GM23338 (cell line): Measurements from ENCODE around the gene TBC1D32. TPM values are rescaled to one million over a fixed set of nuclear protein-coding genes. Genes with fewer than 3 reads are reported as not detected.

Experiments
- ATAC-seq: fragments of 200-7000 bp; cut with Tn5 transposase; 3 replicates; pipeline ENCODE4 v1.9.1; 2020
- DNase-seq: peaks from one replicate; pipeline ENCODE4 v3.0.0-alpha.2; 2015; ENCODE audit warnings: low spot score
- H2AFZ ChIP-seq: fragments of 200-600 bp; sonication (generic); 2 replicates; pipeline ENCODE4 v1.8.0; 2016; ENCODE audit warnings: antibody characterized with exemption, mild to moderate bottlenecking, moderate library complexity
- H3F3A ChIP-seq: fragments of 200-600 bp; sonication (generic); replicated peaks from 2 replicates; pipeline ENCODE4 v1.8.0; 2017; ENCODE audit warnings: antibody characterized with exemption, mixed run types, low read depth
- H3K27ac ChIP-seq: fragments of 200-600 bp; sonication (generic); 2 replicates; pipeline ENCODE4 v1.6.1; 2016; ENCODE audit warnings: low read depth
- H3K27me3 ChIP-seq: fragments of 200-600 bp; sonication (generic); 2 replicates; pipeline ENCODE4 v1.8.0; 2016; ENCODE audit warnings: mild to moderate bottlenecking, mixed run types, moderate library complexity; ENCODE audit not compliant: insufficient read depth
- H3K36me3 ChIP-seq: fragments of 200-600 bp; sonication (generic); 2 replicates; pipeline ENCODE4 v1.8.0; 2016; ENCODE audit warnings: mild to moderate bottlenecking; ENCODE audit not compliant: insufficient read depth
- H3K4me1 ChIP-seq: fragments of 200-600 bp; sonication (generic); 2 replicates; pipeline ENCODE4 v1.8.0; 2016; ENCODE audit warnings: mild to moderate bottlenecking, moderate library complexity; ENCODE audit not compliant: insufficient read depth
- H3K4me2 ChIP-seq: fragments of 200-600 bp; sonication (generic); 2 replicates; pipeline ENCODE4 v1.7.1; 2017; ENCODE audit warnings: mixed run types
- H3K4me3 ChIP-seq: fragments of 200-600 bp; sonication (generic); 2 replicates; pipeline ENCODE4 v1.6.1; 2016; ENCODE audit warnings: mixed run types
- H3K79me2 ChIP-seq: fragments of 200-600 bp; sonication (generic); replicated peaks from 2 replicates; pipeline ENCODE4 v1.8.0; 2017; ENCODE audit warnings: mild to moderate bottlenecking; ENCODE audit not compliant: insufficient read depth
- H3K9me2 ChIP-seq: fragments of 200-600 bp; sonication (generic); 2 replicates; pipeline ENCODE4 v1.8.0; 2017; ENCODE audit not compliant: insufficient read depth
- H4K20me1 ChIP-seq: fragments of 200-600 bp; sonication (generic); replicated peaks from 2 replicates; pipeline ENCODE4 v1.8.0; 2017; ENCODE audit warnings: mild to moderate bottlenecking; ENCODE audit not compliant: insufficient read depth
- H3K27ac Mint-ChIP-seq: 2 replicates; pipeline ENCODE4 v1.8.0; 2020; ENCODE audit warnings: inconsistent platforms, mild to moderate bottlenecking, moderate library complexity, mixed read lengths
- H3K27me3 Mint-ChIP-seq: 3 replicates; pipeline ENCODE4 v1.8.0; 2022; ENCODE audit warnings: low read depth, mild to moderate bottlenecking, moderate library complexity, mixed read lengths, inconsistent platforms; ENCODE audit not compliant: insufficient read depth, poor library complexity
- H3K36me3 Mint-ChIP-seq: 3 replicates; pipeline ENCODE4 v1.8.0; 2021; ENCODE audit warnings: low read depth, mild to moderate bottlenecking, inconsistent platforms, moderate library complexity, mixed read lengths
- H3K4me1 Mint-ChIP-seq: 3 replicates; pipeline ENCODE4 v1.8.0; 2020; ENCODE audit warnings: mild to moderate bottlenecking, inconsistent platforms, mixed read lengths
- H3K4me3 Mint-ChIP-seq: 3 replicates; pipeline ENCODE4 v1.8.0; 2021; ENCODE audit warnings: moderate library complexity, mild to moderate bottlenecking, inconsistent platforms, mixed read lengths
- H3K9me3 Mint-ChIP-seq: 3 replicates; pipeline ENCODE4 v1.8.0; 2020; ENCODE audit warnings: moderate library complexity, mild to moderate bottlenecking, inconsistent platforms, mixed read lengths
- CREB1 ChIP-seq: fragments of 250-450 bp; sonication (Bioruptor Pico); IDR thresholded peaks from 2 replicates; pipeline ENCODE4 v1.5.0; 2020; ENCODE audit warnings: low read depth, mild to moderate bottlenecking, moderate library complexity
- EZH2 ChIP-seq: fragments of 200-600 bp; sonication (generic); IDR thresholded peaks from one replicate; pipeline ENCODE4 v1.8.0; 2017; ENCODE audit warnings: antibody characterized with exemption, mild to moderate bottlenecking, low read depth; ENCODE audit not compliant: unreplicated experiment
- EZH2phosphoT487 ChIP-seq: fragments of 200-600 bp; sonication (generic); IDR thresholded peaks from one replicate; pipeline ENCODE4 v1.8.1; 2018; ENCODE audit warnings: antibody characterized with exemption; ENCODE audit not compliant: unreplicated experiment
- JUNB ChIP-seq: IDR thresholded peaks from one replicate; pipeline ENCODE4 v1.6.1; 2016; ENCODE audit warnings: antibody characterized with exemption; ENCODE audit not compliant: unreplicated experiment
- NANOG ChIP-seq: IDR thresholded peaks from 2 replicates; pipeline ENCODE4 v1.6.1; 2016; ENCODE audit warnings: antibody characterized with exemption, borderline replicate concordance
- POLR2AphosphoS5 ChIP-seq: IDR thresholded peaks from 2 replicates; pipeline ENCODE4 v1.6.1; 2016; ENCODE audit warnings: antibody characterized with exemption, low read depth
- STAT1 ChIP-seq: IDR thresholded peaks from one replicate; pipeline ENCODE4 v1.6.1; 2016; ENCODE audit warnings: antibody characterized with exemption; ENCODE audit not compliant: unreplicated experiment
- ZNF114 ChIP-seq: fragments of 250-450 bp; sonication (Bioruptor Pico); IDR thresholded peaks from 2 replicates; pipeline ENCODE4 v1.5.0; 2020; ENCODE audit warnings: mild to moderate bottlenecking, moderate library complexity
- ZNF331 ChIP-seq: fragments of 250-450 bp; sonication (Bioruptor Pico); IDR thresholded peaks from 2 replicates; pipeline ENCODE4 v1.5.0; 2020; ENCODE audit warnings: low read depth, mild to moderate bottlenecking, moderate library complexity
- polyA plus RNA-seq: library from polyadenylated mRNA; unstranded; fragments of >200 nt; fragmentation: Nextera tagmentation; extraction: Ambion mirVana; gene quantifications from 2 replicates; pipeline ENCODE4 v1.2.1, GENCODE V29; 2016
- total RNA-seq: library from RNA; depleted of rRNA; stranded (reverse); fragments of >200 nt; shearing (Covaris generic); gene quantifications from 2 replicates; pipeline ENCODE4 v1.2.3, GENCODE V29; 2014
- TF ChIP-seq, protein P1 (sequence below): fragments of 250-450 bp; sonication (Bioruptor Pico); IDR thresholded peaks from 2 replicates; pipeline ENCODE4 v1.5.0; 2020; ENCODE audit warnings: mild to moderate bottlenecking, moderate library complexity
- TF ChIP-seq, protein P2 (sequence below): IDR thresholded peaks from 2 replicates; pipeline ENCODE4 v1.6.1; 2016; ENCODE audit warnings: antibody characterized with exemption
- TF ChIP-seq, protein P3 (sequence below), 2 experiments: fragments of 200-600 bp in 1 of 2; sonication (generic) in 1 of 2; conservative IDR thresholded peaks; 2 replicates each; pipeline versions ENCODE4 v1.5.1 to v1.6.1; 2016 to 2017; ENCODE audit warnings: antibody characterized with exemption in 2 of 2, low read depth in 2 of 2, mild to moderate bottlenecking in 2 of 2, moderate library complexity in 1 of 2
- TF ChIP-seq, protein P4 (sequence below): IDR thresholded peaks from one replicate; pipeline ENCODE4 v1.6.1; 2018; ENCODE audit warnings: antibody characterized with exemption; ENCODE audit not compliant: unreplicated experiment

The TBC1D32 gene
- total and polyA plus RNA-seq, 2 experiments from 2014 or later: 8.9 to 10.4 TPM

DNA sequence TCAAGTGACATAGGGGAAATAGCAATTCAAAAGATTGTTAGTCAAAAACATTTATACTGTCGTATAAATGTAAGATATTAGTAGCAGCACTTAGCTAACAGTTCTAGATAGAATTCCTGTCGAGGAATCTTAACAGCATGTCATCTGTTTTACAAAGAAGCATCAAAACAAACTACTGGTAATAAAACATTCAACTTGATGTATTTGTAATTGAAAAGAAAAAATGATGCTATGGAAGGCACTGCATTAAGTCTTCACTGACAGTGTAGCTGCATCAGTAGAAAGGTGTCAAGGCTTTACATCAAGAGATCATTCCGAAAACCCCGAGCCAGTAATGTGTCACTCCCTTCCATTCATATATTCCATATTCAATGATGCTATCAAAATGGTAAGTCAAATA is 223.5 kb downstream of the TBC1D32 start (continued):
- TF ChIP-seq, protein P1, sequence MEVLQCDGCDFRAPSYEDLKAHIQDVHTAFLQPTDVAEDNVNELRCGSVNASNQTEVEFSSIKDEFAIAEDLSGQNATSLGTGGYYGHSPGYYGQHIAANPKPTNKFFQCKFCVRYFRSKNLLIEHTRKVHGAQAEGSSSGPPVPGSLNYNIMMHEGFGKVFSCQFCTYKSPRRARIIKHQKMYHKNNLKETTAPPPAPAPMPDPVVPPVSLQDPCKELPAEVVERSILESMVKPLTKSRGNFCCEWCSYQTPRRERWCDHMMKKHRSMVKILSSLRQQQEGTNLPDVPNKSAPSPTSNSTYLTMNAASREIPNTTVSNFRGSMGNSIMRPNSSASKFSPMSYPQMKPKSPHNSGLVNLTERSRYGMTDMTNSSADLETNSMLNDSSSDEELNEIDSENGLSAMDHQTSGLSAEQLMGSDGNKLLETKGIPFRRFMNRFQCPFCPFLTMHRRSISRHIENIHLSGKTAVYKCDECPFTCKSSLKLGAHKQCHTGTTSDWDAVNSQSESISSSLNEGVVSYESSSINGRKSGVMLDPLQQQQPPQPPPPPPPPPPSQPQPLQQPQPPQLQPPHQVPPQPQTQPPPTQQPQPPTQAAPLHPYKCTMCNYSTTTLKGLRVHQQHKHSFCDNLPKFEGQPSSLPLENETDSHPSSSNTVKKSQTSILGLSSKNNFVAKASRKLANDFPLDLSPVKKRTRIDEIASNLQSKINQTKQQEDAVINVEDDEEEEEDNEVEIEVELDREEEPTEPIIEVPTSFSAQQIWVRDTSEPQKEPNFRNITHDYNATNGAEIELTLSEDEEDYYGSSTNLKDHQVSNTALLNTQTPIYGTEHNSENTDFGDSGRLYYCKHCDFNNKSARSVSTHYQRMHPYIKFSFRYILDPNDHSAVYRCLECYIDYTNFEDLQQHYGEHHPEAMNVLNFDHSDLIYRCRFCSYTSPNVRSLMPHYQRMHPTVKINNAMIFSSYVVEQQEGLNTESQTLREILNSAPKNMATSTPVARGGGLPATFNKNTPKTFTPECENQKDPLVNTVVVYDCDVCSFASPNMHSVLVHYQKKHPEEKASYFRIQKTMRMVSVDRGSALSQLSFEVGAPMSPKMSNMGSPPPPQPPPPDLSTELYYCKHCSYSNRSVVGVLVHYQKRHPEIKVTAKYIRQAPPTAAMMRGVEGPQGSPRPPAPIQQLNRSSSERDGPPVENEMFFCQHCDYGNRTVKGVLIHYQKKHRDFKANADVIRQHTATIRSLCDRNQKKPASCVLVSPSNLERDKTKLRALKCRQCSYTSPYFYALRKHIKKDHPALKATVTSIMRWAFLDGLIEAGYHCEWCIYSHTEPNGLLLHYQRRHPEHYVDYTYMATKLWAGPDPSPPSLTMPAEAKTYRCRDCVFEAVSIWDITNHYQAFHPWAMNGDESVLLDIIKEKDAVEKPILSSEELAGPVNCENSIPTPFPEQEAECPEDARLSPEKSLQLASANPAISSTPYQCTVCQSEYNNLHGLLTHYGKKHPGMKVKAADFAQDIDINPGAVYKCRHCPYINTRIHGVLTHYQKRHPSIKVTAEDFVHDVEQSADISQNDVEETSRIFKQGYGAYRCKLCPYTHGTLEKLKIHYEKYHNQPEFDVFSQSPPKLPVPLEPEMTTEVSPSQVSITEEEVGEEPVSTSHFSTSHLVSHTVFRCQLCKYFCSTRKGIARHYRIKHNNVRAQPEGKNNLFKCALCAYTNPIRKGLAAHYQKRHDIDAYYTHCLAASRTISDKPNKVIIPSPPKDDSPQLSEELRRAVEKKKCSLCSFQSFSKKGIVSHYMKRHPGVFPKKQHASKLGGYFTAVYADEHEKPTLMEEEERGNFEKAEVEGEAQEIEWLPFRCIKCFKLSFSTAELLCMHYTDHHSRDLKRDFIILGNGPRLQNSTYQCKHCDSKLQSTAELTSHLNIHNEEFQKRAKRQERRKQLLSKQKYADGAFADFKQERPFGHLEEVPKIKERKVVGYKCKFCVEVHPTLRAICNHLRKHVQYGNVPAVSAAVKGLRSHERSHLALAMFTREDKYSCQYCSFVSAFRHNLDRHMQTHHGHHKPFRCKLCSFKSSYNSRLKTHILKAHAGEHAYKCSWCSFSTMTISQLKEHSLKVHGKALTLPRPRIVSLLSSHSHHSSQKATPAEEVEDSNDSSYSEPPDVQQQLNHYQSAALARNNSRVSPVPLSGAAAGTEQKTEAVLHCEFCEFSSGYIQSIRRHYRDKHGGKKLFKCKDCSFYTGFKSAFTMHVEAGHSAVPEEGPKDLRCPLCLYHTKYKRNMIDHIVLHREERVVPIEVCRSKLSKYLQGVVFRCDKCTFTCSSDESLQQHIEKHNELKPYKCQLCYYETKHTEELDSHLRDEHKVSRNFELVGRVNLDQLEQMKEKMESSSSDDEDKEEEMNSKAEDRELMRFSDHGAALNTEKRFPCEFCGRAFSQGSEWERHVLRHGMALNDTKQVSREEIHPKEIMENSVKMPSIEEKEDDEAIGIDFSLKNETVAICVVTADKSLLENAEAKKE: no peak

DNA sequence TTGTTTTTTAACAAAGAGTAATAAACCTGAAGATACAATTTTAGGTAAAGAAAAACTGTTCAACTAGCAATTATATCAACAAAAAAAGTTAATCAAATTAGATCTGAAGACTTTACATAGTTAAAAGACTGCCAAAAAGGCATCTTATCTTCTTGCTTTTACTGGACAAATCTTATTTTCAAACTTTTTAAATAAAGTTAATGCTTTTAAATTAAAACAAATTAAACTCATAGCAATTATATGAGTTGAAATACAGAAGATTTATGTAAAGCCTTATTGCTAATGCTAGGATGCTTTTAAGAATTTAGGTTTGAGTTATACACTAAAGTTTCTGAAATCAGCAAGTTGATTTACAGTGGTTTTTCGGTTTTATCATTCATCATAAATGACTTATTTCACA is 227.3 kb downstream of the TBC1D32 start:
- Histone ChIP-seq H3K27ac (no peak overlapping the region), H2AFZ (no peak overlapping the region), H3K4me3 (no peak overlapping the region), H3F3A (no peaks in the 10 kb centered on the region), H3K79me2 (no peaks in the 10 kb centered on the region), H3K27me3 (no peaks in the 10 kb centered on the region), H3K4me2 (no peak overlapping the region), H3K4me1 (0 out of 2 replicates have a peak, but pooled peaks cover 7% of the 10 kb centered on the region), H3K36me3 (no peaks in the 10 kb centered on the region), H4K20me1 (no peaks in the 10 kb centered on the region), H3K9me2 (no peaks in the 10 kb centered on the region)
- Mint-ChIP-seq H3K27me3 (peaks cover 1% of the 10 kb centered on the region), H3K27ac (no peak overlapping the region), H3K4me1 (peaks cover 8% of the 10 kb centered on the region; the same call in 2 of the 3 replicates), H3K4me3 (no peak overlapping the region), H3K36me3 (peaks cover 10% of the 10 kb centered on the region; the same call in 2 of the 3 replicates), H3K9me3 (peaks cover 10% of the 10 kb centered on the region; the same call in 2 of the 3 replicates)
- no peak for DNase-seq
- ATAC-seq: no peak
- TF ChIP-seq CREB1 (no peak), EZH2phosphoT487 (no peak), JUNB (no peak), EZH2 (no peak), ZNF331 (CRISPR knock-in tag) (no peak), POLR2AphosphoS5 (no peak), STAT1 (no peak), ZNF114 (CRISPR knock-in tag) (no peak), NANOG (no peak)
- TF ChIP-seq, protein P2, sequence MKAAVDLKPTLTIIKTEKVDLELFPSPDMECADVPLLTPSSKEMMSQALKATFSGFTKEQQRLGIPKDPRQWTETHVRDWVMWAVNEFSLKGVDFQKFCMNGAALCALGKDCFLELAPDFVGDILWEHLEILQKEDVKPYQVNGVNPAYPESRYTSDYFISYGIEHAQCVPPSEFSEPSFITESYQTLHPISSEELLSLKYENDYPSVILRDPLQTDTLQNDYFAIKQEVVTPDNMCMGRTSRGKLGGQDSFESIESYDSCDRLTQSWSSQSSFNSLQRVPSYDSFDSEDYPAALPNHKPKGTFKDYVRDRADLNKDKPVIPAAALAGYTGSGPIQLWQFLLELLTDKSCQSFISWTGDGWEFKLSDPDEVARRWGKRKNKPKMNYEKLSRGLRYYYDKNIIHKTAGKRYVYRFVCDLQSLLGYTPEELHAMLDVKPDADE: no peak
- TF ChIP-seq, protein P3, sequence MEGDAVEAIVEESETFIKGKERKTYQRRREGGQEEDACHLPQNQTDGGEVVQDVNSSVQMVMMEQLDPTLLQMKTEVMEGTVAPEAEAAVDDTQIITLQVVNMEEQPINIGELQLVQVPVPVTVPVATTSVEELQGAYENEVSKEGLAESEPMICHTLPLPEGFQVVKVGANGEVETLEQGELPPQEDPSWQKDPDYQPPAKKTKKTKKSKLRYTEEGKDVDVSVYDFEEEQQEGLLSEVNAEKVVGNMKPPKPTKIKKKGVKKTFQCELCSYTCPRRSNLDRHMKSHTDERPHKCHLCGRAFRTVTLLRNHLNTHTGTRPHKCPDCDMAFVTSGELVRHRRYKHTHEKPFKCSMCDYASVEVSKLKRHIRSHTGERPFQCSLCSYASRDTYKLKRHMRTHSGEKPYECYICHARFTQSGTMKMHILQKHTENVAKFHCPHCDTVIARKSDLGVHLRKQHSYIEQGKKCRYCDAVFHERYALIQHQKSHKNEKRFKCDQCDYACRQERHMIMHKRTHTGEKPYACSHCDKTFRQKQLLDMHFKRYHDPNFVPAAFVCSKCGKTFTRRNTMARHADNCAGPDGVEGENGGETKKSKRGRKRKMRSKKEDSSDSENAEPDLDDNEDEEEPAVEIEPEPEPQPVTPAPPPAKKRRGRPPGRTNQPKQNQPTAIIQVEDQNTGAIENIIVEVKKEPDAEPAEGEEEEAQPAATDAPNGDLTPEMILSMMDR (conservative IDR thresholded peaks at IDR 0.05; ENCODE audit: low read depth in 2 of 2): no peak
- TF ChIP-seq, protein P4, sequence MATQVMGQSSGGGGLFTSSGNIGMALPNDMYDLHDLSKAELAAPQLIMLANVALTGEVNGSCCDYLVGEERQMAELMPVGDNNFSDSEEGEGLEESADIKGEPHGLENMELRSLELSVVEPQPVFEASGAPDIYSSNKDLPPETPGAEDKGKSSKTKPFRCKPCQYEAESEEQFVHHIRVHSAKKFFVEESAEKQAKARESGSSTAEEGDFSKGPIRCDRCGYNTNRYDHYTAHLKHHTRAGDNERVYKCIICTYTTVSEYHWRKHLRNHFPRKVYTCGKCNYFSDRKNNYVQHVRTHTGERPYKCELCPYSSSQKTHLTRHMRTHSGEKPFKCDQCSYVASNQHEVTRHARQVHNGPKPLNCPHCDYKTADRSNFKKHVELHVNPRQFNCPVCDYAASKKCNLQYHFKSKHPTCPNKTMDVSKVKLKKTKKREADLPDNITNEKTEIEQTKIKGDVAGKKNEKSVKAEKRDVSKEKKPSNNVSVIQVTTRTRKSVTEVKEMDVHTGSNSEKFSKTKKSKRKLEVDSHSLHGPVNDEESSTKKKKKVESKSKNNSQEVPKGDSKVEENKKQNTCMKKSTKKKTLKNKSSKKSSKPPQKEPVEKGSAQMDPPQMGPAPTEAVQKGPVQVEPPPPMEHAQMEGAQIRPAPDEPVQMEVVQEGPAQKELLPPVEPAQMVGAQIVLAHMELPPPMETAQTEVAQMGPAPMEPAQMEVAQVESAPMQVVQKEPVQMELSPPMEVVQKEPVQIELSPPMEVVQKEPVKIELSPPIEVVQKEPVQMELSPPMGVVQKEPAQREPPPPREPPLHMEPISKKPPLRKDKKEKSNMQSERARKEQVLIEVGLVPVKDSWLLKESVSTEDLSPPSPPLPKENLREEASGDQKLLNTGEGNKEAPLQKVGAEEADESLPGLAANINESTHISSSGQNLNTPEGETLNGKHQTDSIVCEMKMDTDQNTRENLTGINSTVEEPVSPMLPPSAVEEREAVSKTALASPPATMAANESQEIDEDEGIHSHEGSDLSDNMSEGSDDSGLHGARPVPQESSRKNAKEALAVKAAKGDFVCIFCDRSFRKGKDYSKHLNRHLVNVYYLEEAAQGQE: no peak
